Stimulated activated naive CD8-positive, alpha-beta T cell treated with anti-CD3 and anti-CD28 coated beads, Interleukin-15, Interleukin-2, amounts not matched to agents 100 ng/mL and 50 ng/mL, for 24 hours (primary cell): ENCODE measurements around the gene PKP4.

Source experiments
- H3K27ac Mint-ChIP-seq: one replicate; pipeline ENCODE4 v1.8.0; 2021; ENCODE audit warnings: mild to moderate bottlenecking, mixed read lengths
- H3K27me3 Mint-ChIP-seq: one replicate; pipeline ENCODE4 v1.8.0; 2021; ENCODE audit warnings: mixed read lengths
- H3K36me3 Mint-ChIP-seq: one replicate; pipeline ENCODE4 v1.8.0; 2021; ENCODE audit warnings: low read depth, mixed read lengths
- H3K4me1 Mint-ChIP-seq: one replicate; pipeline ENCODE4 v1.8.0; 2021; ENCODE audit warnings: low read depth, mixed read lengths
- H3K4me3 Mint-ChIP-seq: one replicate; pipeline ENCODE4 v1.8.0; 2021; ENCODE audit warnings: mild to moderate bottlenecking, mixed read lengths
- H3K9me3 Mint-ChIP-seq: one replicate; pipeline ENCODE4 v1.8.0; 2021; ENCODE audit warnings: mixed read lengths

Gene PKP4

GRCh38 chr2:158665536-158666302, 209.0 kb downstream of the PKP4 start:
- H3K27ac Mint-ChIP-seq = no peak overlapping the region
- no peak overlapping the region for H3K4me3 Mint-ChIP-seq
- no peaks in the 10 kb centered on the region for H3K4me1 Mint-ChIP-seq
- H3K27me3 Mint-ChIP-seq = no peaks in the 10 kb centered on the region
- H3K36me3 Mint-ChIP-seq = peaks cover 19% of the 10 kb centered on the region
- no peaks in the 10 kb centered on the region for H3K9me3 Mint-ChIP-seq

GRCh38 chr2:158666969-158667368, 210.2 kb downstream of the PKP4 start:
- peaks cover 19% of the 10 kb centered on the region for H3K36me3 Mint-ChIP-seq

GRCh38 chr2:158667586-158667985, 210.8 kb downstream of the PKP4 start:
- H3K4me1 Mint-ChIP-seq = no peaks in the 10 kb centered on the region
- no peaks in the 10 kb centered on the region for H3K27me3 Mint-ChIP-seq
- H3K9me3 Mint-ChIP-seq = no peaks in the 10 kb centered on the region
- no peak overlapping the region for H3K4me3 Mint-ChIP-seq
- peaks cover 19% of the 10 kb centered on the region for H3K36me3 Mint-ChIP-seq
- no peak overlapping the region for H3K27ac Mint-ChIP-seq

More at GRCh38 chr2:158666969-158667368, 210.2 kb downstream of the PKP4 start:
- Mint-ChIP-seq H3K27ac (no peak overlapping the region), H3K4me3 (no peak overlapping the region), H3K4me1 (no peaks in the 10 kb centered on the region), H3K27me3 (no peaks in the 10 kb centered on the region), H3K9me3 (no peaks in the 10 kb centered on the region)

- no peaks in the 10 kb centered on the region for H3K27me3 Mint-ChIP-seq
- H3K4me3 Mint-ChIP-seq = no peak overlapping the region
- H3K4me1 Mint-ChIP-seq = no peaks in the 10 kb centered on the region
- peaks cover 19% of the 10 kb centered on the region for H3K36me3 Mint-ChIP-seq
- no peaks in the 10 kb centered on the region for H3K9me3 Mint-ChIP-seq
- H3K27ac Mint-ChIP-seq = no peak overlapping the region
These were observed 211.4 kb downstream of the PKP4 start for GRCh38 chr2:158668001-158668765.

GRCh38 chr2:158670292-158670691, 213.5 kb downstream of the PKP4 start:
- Mint-ChIP-seq H3K9me3 (no peaks in the 10 kb centered on the region), H3K27me3 (no peaks in the 10 kb centered on the region), H3K36me3 (peaks cover 24% of the 10 kb centered on the region), H3K27ac (no peak overlapping the region), H3K4me1 (no peaks in the 10 kb centered on the region), H3K4me3 (no peak overlapping the region)

GRCh38 chr2:158671360-158672245, 214.9 kb downstream of the PKP4 start:
- Mint-ChIP-seq H3K9me3 (no peaks in the 10 kb centered on the region), H3K36me3 (peaks cover 22% of the 10 kb centered on the region), H3K27ac (no peak overlapping the region), H3K27me3 (no peaks in the 10 kb centered on the region), H3K4me1 (no peaks in the 10 kb centered on the region), H3K4me3 (no peak overlapping the region)

- no peak overlapping the region for H3K27ac Mint-ChIP-seq
- H3K36me3 Mint-ChIP-seq = peaks cover 30% of the 10 kb centered on the region
- H3K9me3 Mint-ChIP-seq = no peaks in the 10 kb centered on the region
- no peaks in the 10 kb centered on the region for H3K27me3 Mint-ChIP-seq
- no peaks in the 10 kb centered on the region for H3K4me1 Mint-ChIP-seq
- no peak overlapping the region for H3K4me3 Mint-ChIP-seq
These were observed 219.5 kb downstream of the PKP4 start for GRCh38 chr2:158676295-158676694.

- Mint-ChIP-seq H3K27ac (no peak overlapping the region), H3K36me3 (peaks cover 30% of the 10 kb centered on the region), H3K4me1 (no peaks in the 10 kb centered on the region), H3K27me3 (no peaks in the 10 kb centered on the region), H3K4me3 (no peak overlapping the region), H3K9me3 (no peaks in the 10 kb centered on the region)
These were observed 219.9 kb downstream of the PKP4 start for GRCh38 chr2:158676696-158677095.

- Mint-ChIP-seq H3K4me1 (no peaks in the 10 kb centered on the region), H3K4me3 (no peak overlapping the region), H3K9me3 (no peaks in the 10 kb centered on the region), H3K27me3 (no peaks in the 10 kb centered on the region), H3K27ac (no peak overlapping the region), H3K36me3 (peaks cover 30% of the 10 kb centered on the region)
These were observed 220.8 kb downstream of the PKP4 start for GRCh38 chr2:158677542-158677941.

GRCh38 chr2:158681816-158682215, 225.1 kb downstream of the PKP4 start:
- H3K27ac Mint-ChIP-seq = no peak overlapping the region
- H3K4me1 Mint-ChIP-seq = no peaks in the 10 kb centered on the region
- no peak overlapping the region for H3K4me3 Mint-ChIP-seq
- H3K9me3 Mint-ChIP-seq = no peaks in the 10 kb centered on the region
- H3K27me3 Mint-ChIP-seq = no peaks in the 10 kb centered on the region
- peaks cover 17% of the 10 kb centered on the region for H3K36me3 Mint-ChIP-seq

- Mint-ChIP-seq H3K27me3 (peaks cover 3% of the 10 kb centered on the region), H3K4me3 (no peak overlapping the region)
These were observed 228.9 kb downstream of the PKP4 start for GRCh38 chr2:158685646-158686045.

GRCh38 chr2:158686210-158686691, 229.5 kb downstream of the PKP4 start:
- Mint-ChIP-seq H3K27ac (no peak overlapping the region), H3K9me3 (no peaks in the 10 kb centered on the region), H3K27me3 (peaks cover 3% of the 10 kb centered on the region), H3K4me1 (no peaks in the 10 kb centered on the region), H3K4me3 (no peak overlapping the region), H3K36me3 (no peaks in the 10 kb centered on the region)

More at GRCh38 chr2:158685646-158686045, 228.9 kb downstream of the PKP4 start:
- Mint-ChIP-seq H3K27ac (no peak overlapping the region), H3K9me3 (no peaks in the 10 kb centered on the region), H3K4me1 (no peaks in the 10 kb centered on the region), H3K36me3 (peaks cover 4% of the 10 kb centered on the region)

GRCh38 chr2:158687315-158687714, 230.6 kb downstream of the PKP4 start:
- no peak overlapping the region for H3K4me3 Mint-ChIP-seq
- H3K36me3 Mint-ChIP-seq = no peaks in the 10 kb centered on the region
- H3K27me3 Mint-ChIP-seq = peaks cover 3% of the 10 kb centered on the region
- H3K4me1 Mint-ChIP-seq = no peaks in the 10 kb centered on the region
- H3K9me3 Mint-ChIP-seq = no peaks in the 10 kb centered on the region
- H3K27ac Mint-ChIP-seq = no peak overlapping the region

GRCh38 chr2:158688721-158689120, 232.0 kb downstream of the PKP4 start:
- Mint-ChIP-seq H3K4me1 (no peaks in the 10 kb centered on the region), H3K27ac (no peak overlapping the region), H3K27me3 (peaks cover 3% of the 10 kb centered on the region), H3K4me3 (no peak overlapping the region), H3K36me3 (no peaks in the 10 kb centered on the region), H3K9me3 (no peaks in the 10 kb centered on the region)
